T-helper 9 cell (primary cell): Measurements from ENCODE around the gene TACR3.
"Not testable (repeated sequence)": the region's sequence is repeated elsewhere in the genome, so short reads cannot be mapped to it uniquely, and the experiment has no call there.

ENCODE experiments used
- DNase-seq: peaks from one replicate; pipeline ENCODE4 v3.0.0-alpha.2; 2020
- total RNA-seq, 2 donors: gene quantifications; one replicate each; lab custom pipeline; 2026; lab: John Stamatoyannopoulos, UW

Gene TACR3, protein sequence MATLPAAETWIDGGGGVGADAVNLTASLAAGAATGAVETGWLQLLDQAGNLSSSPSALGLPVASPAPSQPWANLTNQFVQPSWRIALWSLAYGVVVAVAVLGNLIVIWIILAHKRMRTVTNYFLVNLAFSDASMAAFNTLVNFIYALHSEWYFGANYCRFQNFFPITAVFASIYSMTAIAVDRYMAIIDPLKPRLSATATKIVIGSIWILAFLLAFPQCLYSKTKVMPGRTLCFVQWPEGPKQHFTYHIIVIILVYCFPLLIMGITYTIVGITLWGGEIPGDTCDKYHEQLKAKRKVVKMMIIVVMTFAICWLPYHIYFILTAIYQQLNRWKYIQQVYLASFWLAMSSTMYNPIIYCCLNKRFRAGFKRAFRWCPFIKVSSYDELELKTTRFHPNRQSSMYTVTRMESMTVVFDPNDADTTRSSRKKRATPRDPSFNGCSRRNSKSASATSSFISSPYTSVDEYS
- 0 reads per million in 2 donors for total RNA-seq

DNA sequence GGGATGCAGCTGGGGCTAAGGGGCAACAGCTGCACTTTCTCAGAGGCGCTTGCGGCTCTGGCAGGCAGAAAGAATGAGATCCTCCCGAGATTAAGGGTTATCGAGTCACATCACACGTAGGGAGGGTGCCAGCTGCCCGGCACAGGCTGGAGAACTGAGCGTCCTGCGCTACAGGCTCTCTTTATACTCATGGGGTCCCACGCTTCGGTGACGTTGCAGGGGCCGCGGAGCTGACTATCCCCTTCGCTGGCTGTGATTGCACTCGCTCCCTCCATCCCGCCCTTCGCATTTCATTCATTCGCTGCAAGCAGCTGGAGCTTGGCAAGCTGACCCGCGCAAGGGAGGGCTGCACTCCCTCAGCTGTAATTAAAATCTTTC is at the start of gene TACR3:
TACR3 (minus strand) TSS at position 156 of the 378 bp plus-strand sequence. CDS start 310 bp downstream, outside the sequence.
- DNase-seq, result no peak

DNA sequence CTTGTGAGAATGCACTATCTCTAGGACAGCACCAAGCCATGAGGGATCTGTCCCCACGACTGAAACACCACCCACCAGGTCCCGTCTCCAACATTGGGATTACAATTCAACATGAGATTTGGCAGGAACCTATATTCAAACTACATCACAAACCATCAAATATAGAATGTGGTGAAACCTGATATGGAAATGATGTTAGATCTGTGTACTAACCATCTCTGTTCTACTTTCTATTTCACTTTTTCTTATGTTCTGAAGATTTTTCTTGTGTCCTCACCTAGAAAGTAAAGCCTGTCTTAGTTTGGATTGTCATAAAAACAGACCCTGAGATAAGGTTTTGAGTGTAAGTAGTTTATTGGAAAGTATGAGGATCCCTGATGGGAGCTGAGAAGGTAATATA is 37.8 kb upstream of the TACR3 start:
- DNase-seq, result no peak

DNA sequence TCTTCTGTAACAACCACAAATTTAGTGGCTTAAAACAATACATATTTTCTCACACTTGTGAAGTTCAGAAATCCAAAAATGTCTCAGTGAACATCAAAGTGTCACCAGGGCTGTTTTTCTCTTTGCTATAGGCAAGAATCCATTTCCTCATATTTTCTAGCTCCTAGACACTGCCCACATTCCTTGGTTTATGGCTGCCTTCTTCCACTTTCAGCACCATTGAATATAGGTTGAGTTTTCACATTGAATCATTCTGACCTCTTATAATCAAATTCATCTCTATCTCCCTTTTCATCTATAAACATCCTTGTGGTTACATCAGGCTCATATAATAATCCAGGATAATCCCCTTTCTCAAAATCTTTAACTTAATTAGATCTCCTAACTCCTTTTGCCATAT is 37.0 kb upstream of the TACR3 start:
- DNase-seq, result no peak

DNA sequence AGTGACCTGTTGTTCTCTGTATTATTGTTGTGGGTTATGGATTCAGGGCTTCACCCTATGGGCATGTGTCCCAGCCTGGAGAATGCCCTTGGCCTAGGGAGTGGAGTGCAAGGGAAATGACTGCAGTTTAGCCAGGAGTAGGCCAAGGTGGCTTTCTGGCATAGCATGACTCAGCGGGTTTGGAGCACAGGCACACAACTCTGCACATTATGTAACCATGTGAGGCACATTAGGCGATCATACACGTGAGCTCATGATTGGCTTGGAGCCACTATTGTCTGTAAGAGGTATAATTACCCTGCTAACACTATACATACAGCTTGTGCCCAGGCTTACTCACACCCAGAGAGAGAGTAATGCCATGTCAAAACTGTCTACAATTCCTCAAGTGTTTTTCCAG is 35.1 kb upstream of the TACR3 start:
- DNase-seq, result no peak

DNA sequence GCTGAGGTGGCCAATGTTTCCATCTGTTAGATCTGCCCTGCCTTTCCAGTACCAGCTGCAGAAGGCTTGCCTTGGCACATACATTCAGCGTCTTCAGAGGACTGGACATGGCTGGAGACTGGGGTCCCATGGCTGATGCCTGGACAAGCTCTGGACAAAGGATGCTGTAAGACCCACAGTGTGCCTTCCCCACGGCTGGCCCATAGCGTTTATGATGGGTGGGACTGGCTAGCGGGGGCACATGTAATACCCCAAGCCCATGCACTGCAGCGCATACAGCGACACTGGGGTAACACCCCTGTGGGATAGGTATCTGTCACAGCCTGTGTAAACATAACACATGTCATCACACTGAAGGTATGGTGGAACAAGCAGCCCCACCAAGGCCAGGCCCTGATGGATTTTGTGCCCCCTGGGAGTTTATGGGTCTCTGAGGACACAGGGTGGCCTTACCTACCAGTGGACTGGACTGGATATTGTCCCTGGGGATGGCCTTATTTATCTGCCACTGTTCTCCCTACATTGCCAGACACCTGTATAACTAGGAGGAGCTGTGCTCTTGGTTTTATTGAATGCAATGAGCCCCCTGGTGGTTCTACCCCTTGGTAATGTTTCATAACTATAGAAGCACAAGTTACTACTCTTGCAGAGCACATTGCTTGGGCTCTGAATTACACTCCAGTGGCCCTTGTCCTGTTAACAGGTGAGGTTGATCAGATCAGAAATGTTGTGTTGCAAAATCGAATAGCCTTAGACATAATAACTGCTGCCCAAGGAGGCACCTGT is 34.3 kb upstream of the TACR3 start:
- DNase-seq, result no peak

DNA sequence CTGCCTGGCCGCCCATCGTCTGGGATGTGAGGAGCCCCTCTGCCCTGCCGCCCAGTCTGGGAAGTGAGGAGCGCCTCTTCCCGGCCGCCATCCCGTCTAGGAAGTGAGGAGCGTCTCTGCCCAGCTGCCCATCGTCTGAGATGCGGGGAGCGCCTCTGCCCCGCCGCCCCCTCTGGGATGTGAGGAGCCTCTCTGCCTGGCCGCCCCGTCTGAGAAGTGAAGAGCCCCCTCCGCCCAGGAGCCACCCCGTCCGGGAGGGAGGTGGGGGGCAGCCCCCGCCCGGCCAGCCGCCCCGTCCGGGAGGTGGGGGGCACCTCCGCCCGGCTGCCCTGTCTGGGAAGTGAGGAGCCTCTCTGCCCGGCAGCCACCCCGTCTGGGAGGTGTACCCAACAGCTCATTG is 3.4 kb upstream of the TACR3 start:
- not testable (repeated sequence) for DNase-seq

DNA sequence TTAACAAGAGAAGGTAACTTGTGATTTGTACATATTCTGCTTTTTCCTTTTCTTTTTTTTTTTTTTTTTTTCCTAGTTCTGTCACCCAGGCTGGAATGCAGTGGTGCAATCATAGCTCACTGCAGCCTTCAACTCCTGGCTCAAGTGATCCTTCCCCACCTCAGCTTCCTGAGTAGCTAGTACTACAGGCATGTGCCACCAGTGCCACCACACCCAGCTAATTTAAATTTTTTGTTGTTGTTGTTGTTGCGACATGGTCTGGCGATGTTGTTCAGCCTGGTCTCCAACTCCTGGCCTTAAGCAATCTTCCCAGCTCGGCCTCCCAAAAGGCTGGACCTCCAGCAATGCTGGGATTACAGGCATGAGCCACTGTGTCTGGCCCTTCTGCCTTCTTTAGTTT is 1.5 kb upstream of the TACR3 start:
- DNase-seq, result no peak

DNA sequence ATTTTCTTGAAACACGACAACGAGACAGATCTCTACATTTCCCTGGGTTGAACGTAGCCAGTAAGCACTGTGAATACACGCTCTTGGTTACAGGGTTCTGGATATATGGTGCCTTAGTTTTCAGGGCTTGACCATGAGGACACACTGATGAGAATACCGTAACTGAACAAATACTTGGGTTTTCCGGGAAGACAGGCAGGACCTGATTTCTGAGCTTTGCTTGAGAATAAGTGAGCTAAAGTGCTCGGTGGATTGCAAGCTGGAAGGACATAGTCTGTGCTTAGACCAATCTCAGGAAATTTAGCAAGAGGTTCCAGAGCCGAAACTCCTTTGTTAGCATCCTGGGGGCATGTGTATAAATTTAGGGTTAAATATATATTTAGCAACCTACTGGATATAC is 876 bp upstream of the TACR3 start:
- no peak for DNase-seq

DNA sequence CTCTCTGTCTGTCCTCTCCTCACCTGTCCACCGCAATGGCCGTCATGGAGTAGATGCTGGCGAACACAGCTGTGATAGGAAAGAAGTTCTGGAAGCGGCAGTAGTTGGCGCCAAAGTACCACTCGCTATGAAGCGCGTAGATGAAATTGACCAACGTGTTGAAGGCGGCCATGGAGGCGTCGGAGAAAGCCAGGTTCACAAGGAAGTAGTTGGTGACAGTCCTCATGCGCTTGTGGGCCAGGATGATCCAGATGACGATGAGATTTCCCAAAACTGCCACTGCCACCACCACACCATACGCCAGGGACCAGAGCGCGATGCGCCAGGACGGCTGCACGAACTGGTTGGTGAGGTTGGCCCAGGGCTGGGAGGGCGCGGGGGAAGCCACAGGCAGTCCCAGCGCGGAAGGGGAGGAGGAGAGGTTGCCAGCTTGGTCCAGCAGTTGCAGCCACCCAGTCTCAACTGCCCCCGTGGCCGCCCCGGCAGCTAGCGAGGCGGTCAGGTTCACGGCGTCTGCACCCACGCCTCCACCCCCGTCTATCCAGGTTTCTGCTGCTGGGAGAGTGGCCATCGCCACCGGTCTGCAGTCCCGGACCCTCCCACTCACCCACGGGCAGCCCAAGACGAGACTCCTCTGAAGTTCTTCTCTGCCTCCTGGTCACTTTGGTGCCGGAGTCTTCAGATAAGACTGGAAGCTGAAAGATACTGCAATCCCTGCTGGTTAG is 518 bp downstream of the TACR3 start:
- no peak for DNase-seq

DNA sequence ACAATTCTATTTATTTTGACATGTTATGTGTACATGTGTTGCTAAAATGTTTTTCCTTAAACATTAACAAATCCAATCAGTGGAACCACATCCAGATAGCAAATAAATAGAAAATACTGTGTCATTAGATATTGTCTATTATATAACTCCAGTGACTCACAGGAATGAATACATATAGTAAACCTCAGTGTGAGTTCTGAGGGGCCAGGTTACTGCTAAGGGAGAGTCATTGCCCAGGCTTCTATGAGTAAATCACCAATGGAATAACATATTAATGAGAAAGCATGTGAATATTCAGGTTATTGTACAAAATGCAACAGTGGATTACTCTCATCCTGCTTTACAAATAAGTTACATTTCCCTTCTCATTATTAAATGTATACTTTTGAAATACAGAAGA is 27.2 kb downstream of the TACR3 start:
- DNase-seq, result no peak

DNA sequence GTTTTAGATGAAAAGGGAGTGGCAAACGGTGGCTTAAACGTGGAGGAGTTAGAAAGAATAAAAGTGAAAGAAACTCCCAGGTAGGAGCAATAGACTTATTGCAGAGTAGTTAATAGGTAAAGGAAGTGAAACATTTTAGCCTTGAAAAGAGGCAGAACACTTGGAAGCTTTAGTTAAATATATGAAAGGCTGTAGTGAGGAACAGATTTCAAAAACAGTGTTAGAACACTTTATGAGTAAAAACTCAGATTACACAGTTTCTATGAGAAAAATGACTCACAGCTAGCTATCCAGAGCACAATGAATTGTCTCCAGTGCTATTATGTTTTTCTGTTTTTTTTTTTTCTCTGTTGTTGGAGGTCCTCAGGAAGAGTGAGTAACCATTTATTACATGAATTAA is 45.8 kb downstream of the TACR3 start:
- DNase-seq, result no peak

DNA sequence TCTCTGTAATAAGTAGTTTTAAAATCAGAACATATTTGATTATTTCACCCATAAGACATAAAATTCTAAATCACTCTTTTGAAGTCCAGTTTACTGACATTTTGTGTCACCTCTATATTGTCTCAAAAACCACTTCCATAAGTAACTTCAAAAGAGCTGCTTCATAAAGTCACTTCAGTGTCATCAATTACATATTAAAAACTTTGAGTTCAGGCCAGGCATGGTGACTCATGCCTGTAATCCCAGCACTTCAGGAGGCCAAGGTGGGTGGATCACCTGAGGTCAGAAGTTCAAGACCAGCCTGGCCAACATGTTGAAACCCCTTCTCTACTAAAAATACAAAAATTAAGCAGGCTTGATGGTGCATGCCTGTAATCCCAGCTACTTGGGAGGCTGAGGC is 53.0 kb downstream of the TACR3 start:
- DNase-seq, result not testable (repeated sequence)

DNA sequence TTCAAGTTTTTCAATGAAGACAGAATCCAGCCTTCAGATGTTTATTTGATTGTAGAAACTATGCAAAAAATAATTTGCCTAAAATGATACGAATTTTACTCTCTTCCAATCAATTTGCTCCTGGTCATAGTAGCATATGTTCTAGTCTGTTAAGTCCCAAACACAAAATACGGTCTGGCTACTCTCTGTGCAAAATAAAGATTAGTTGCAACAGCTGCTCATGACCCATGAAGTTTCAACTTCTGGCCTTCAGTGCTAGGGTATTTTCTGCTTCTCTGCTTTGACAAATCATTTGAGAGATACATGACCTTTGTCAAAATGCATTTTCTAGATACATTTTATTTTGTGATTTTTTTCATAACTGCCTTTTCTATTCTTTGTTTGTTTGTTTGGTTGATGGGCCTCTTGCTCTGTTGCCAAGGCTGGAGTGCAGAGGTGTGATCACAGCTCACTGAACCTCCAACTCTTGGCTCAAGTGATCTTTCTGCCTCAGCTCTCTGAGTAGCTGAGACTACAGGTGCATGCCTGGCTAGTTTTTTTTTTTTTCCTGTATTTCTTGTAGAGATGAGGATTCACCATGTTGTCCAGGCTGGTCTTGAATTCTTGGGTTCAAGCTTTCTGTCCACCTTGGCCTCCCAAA is 55.2 kb downstream of the TACR3 start:
- no peak for DNase-seq

DNA sequence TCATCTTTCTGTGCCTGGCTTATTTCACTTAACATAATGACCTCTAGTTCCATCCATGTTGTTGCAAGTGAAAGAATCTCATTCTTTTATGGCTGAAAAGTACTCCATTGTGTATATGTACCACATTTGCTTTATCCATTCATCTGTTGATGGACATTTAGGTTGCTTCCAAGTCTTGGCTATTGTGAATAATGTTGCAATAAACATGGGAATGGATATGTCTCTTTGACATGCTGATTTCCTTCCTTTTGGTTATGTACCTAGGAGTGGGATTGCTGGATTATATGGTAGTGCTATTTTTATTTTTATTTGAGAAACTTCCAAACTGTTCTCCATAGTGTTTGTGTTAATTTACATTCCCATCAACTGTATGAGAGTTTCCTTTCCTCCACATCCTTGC is 71.2 kb downstream of the TACR3 start:
- DNase-seq, result no peak

DNA sequence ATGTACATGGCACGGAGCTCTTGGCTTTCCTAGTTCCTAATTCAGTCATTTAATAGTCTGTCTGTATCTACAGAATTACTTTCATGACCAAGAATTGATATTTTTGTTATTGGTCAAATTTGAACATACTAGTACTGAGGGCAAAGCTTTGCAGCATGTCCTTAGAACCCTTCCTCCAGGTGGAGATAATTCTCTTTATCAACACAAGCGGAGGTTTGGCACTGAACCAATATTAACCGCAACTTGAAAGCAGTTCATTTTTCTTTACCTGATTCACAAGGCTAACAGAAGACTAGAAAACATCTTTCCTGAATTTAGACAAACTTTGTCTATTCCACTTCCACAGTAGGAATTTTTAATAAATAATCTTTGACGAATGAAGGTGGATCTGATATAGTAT is 73.8 kb downstream of the TACR3 start:
- no peak for DNase-seq

DNA sequence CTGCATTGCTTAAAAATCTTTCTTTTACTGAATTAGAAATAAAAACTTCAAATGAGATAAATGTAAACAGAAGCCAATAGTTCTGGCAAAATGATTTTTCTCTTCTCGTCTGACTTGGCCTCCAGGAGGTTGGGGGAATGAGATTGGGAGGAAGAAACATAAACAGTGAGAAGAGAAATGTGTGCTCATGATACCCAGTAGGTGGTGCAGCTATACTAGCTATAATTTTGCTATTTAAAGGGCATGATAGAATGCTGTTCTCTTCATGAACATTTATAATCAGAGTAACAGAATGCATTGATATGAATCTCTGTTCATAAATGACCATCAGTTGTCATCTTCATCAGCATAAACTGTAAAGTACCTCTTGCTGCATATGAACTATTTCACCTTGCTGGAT is 85.5 kb downstream of the TACR3 start:
- DNase-seq, result no peak

DNA sequence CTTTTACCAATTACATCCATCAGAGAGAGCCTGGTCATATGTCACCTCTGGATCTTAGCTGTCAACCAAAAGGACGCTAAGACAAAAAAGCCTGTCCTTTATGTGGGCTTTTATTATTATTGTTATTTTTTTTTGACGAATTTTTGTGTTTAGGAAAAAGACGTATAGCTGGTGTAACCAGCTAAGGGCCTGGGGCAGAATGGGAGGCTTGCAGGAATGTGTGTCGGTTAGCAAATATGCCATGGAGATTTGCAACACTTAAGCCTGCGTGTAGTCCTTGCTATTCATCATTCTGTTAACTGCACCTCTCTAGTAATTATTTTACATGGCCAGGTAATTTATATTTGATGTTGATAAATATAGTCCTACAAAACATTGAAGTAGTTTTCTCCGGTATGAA is 93.5 kb downstream of the TACR3 start:
- no peak for DNase-seq

DNA sequence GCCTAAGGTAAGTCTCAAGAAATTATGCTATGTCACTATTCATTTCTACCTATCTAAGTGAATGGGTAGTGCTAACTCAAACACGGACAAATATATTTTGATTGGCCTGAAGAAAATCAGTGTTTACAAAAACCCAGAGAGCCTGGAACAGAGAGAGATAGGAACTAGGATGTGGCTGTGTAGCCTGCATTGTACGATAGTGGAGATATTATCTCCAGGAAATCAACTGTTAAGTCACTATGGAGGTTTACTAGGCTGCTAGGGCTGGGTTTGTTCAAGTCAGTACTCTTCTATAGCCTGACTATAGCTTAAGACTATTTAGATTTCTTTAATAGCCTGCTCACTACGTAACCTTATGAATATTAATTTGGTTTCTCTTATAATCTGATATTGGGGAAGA is 127.9 kb downstream of the TACR3 start:
- DNase-seq, result no peak

DNA sequence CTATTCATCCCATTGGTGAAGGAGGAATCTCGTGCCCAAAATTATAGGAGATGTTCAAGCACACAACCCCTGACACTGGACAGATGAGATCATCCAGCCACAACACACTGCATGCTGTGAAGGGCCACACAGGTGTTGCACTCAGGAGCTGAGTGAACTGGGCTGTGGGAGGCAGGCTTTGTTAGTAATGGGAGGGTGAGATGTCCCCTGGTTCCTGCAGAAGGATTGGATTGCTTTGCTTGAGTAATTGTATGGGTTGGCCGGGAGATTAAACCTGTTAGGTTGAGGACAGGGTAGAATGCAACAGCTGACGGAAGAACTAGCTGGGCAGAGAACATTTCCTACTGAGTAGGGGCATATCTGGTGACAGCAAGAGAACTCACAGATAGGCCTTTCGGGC is 152.2 kb downstream of the TACR3 start:
- DNase-seq, result no peak

DNA sequence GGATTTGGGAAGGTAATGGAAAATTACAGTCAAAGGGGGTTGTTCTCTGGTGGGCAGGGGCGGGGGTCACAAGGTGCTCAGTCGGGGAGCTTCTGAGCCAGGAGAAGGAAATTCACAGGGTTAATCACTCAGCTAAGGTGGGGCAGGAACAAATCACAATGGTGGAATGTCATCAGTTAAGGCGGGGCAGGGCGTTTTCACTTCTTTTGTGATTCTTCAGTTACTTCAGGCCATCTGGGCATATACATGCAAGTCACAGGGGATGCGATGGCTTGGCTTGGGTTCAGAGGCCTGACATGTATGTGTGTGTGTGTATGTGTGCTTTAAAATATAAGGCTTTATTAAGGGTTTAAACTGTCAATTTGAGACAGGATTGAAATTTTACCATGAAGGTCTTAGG is 160.6 kb downstream of the TACR3 start:
- DNase-seq, result not testable (repeated sequence)
